ENCODE data around the gene WNT6. TPM values are rescaled to one million over a fixed set of nuclear protein-coding genes. Genes with fewer than 3 reads are reported as not detected.

WNT6 gene
- total and polyA plus RNA-seq, 2 of the 8 experiments (the other 6 are each of a cell fraction or from before 2014, with no cell fraction given): not detected

- TF ChIP-seq, protein P1, sequence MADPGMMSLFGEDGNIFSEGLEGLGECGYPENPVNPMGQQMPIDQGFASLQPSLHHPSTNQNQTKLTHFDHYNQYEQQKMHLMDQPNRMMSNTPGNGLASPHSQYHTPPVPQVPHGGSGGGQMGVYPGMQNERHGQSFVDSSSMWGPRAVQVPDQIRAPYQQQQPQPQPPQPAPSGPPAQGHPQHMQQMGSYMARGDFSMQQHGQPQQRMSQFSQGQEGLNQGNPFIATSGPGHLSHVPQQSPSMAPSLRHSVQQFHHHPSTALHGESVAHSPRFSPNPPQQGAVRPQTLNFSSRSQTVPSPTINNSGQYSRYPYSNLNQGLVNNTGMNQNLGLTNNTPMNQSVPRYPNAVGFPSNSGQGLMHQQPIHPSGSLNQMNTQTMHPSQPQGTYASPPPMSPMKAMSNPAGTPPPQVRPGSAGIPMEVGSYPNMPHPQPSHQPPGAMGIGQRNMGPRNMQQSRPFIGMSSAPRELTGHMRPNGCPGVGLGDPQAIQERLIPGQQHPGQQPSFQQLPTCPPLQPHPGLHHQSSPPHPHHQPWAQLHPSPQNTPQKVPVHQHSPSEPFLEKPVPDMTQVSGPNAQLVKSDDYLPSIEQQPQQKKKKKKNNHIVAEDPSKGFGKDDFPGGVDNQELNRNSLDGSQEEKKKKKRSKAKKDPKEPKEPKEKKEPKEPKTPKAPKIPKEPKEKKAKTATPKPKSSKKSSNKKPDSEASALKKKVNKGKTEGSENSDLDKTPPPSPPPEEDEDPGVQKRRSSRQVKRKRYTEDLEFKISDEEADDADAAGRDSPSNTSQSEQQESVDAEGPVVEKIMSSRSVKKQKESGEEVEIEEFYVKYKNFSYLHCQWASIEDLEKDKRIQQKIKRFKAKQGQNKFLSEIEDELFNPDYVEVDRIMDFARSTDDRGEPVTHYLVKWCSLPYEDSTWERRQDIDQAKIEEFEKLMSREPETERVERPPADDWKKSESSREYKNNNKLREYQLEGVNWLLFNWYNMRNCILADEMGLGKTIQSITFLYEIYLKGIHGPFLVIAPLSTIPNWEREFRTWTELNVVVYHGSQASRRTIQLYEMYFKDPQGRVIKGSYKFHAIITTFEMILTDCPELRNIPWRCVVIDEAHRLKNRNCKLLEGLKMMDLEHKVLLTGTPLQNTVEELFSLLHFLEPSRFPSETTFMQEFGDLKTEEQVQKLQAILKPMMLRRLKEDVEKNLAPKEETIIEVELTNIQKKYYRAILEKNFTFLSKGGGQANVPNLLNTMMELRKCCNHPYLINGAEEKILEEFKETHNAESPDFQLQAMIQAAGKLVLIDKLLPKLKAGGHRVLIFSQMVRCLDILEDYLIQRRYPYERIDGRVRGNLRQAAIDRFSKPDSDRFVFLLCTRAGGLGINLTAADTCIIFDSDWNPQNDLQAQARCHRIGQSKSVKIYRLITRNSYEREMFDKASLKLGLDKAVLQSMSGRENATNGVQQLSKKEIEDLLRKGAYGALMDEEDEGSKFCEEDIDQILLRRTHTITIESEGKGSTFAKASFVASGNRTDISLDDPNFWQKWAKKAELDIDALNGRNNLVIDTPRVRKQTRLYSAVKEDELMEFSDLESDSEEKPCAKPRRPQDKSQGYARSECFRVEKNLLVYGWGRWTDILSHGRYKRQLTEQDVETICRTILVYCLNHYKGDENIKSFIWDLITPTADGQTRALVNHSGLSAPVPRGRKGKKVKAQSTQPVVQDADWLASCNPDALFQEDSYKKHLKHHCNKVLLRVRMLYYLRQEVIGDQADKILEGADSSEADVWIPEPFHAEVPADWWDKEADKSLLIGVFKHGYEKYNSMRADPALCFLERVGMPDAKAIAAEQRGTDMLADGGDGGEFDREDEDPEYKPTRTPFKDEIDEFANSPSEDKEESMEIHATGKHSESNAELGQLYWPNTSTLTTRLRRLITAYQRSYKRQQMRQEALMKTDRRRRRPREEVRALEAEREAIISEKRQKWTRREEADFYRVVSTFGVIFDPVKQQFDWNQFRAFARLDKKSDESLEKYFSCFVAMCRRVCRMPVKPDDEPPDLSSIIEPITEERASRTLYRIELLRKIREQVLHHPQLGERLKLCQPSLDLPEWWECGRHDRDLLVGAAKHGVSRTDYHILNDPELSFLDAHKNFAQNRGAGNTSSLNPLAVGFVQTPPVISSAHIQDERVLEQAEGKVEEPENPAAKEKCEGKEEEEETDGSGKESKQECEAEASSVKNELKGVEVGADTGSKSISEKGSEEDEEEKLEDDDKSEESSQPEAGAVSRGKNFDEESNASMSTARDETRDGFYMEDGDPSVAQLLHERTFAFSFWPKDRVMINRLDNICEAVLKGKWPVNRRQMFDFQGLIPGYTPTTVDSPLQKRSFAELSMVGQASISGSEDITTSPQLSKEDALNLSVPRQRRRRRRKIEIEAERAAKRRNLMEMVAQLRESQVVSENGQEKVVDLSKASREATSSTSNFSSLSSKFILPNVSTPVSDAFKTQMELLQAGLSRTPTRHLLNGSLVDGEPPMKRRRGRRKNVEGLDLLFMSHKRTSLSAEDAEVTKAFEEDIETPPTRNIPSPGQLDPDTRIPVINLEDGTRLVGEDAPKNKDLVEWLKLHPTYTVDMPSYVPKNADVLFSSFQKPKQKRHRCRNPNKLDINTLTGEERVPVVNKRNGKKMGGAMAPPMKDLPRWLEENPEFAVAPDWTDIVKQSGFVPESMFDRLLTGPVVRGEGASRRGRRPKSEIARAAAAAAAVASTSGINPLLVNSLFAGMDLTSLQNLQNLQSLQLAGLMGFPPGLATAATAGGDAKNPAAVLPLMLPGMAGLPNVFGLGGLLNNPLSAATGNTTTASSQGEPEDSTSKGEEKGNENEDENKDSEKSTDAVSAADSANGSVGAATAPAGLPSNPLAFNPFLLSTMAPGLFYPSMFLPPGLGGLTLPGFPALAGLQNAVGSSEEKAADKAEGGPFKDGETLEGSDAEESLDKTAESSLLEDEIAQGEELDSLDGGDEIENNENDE (IDR thresholded peaks at IDR 0.05; ENCODE audit: insufficient replicate concordance, low read length): no peak
- TF ChIP-seq POLR2A (IDR thresholded peaks at IDR 0.05; ENCODE audit: control extremely low read depth in 1 of 2, low read depth in 2 of 2, low read length in 2 of 2): no peak
Measured at GRCh38 chr2:218869064-218869463, 9.5 kb downstream of the WNT6 start (continued).
